GM23338 (cell line): ENCODE data around the gene CSPG4. TPM values are rescaled to one million over a fixed set of nuclear protein-coding genes. Genes with fewer than 3 reads are reported as not detected.

Experiments used
- ATAC-seq: fragments of 200-7000 bp; cut with Tn5 transposase; 3 replicates; pipeline ENCODE4 v1.9.1; 2020
- DNase-seq: peaks from one replicate; pipeline ENCODE4 v3.0.0-alpha.2; 2015; ENCODE audit warnings: low spot score
- H2AFZ ChIP-seq: fragments of 200-600 bp; sonication (generic); 2 replicates; pipeline ENCODE4 v1.8.0; 2016; ENCODE audit warnings: antibody characterized with exemption, mild to moderate bottlenecking, moderate library complexity
- H3F3A ChIP-seq: fragments of 200-600 bp; sonication (generic); replicated peaks from 2 replicates; pipeline ENCODE4 v1.8.0; 2017; ENCODE audit warnings: antibody characterized with exemption, mixed run types, low read depth
- H3K27ac ChIP-seq: fragments of 200-600 bp; sonication (generic); 2 replicates; pipeline ENCODE4 v1.6.1; 2016; ENCODE audit warnings: low read depth
- H3K27me3 ChIP-seq: fragments of 200-600 bp; sonication (generic); 2 replicates; pipeline ENCODE4 v1.8.0; 2016; ENCODE audit warnings: mild to moderate bottlenecking, mixed run types, moderate library complexity; ENCODE audit not compliant: insufficient read depth
- H3K36me3 ChIP-seq: fragments of 200-600 bp; sonication (generic); 2 replicates; pipeline ENCODE4 v1.8.0; 2016; ENCODE audit warnings: mild to moderate bottlenecking; ENCODE audit not compliant: insufficient read depth
- H3K4me1 ChIP-seq: fragments of 200-600 bp; sonication (generic); 2 replicates; pipeline ENCODE4 v1.8.0; 2016; ENCODE audit warnings: mild to moderate bottlenecking, moderate library complexity; ENCODE audit not compliant: insufficient read depth
- H3K4me2 ChIP-seq: fragments of 200-600 bp; sonication (generic); 2 replicates; pipeline ENCODE4 v1.7.1; 2017; ENCODE audit warnings: mixed run types
- H3K4me3 ChIP-seq: fragments of 200-600 bp; sonication (generic); 2 replicates; pipeline ENCODE4 v1.6.1; 2016; ENCODE audit warnings: mixed run types
- H3K79me2 ChIP-seq: fragments of 200-600 bp; sonication (generic); replicated peaks from 2 replicates; pipeline ENCODE4 v1.8.0; 2017; ENCODE audit warnings: mild to moderate bottlenecking; ENCODE audit not compliant: insufficient read depth
- H3K9me2 ChIP-seq: fragments of 200-600 bp; sonication (generic); 2 replicates; pipeline ENCODE4 v1.8.0; 2017; ENCODE audit not compliant: insufficient read depth
- H4K20me1 ChIP-seq: fragments of 200-600 bp; sonication (generic); replicated peaks from 2 replicates; pipeline ENCODE4 v1.8.0; 2017; ENCODE audit warnings: mild to moderate bottlenecking; ENCODE audit not compliant: insufficient read depth
- H3K27ac Mint-ChIP-seq: 2 replicates; pipeline ENCODE4 v1.8.0; 2020; ENCODE audit warnings: inconsistent platforms, mild to moderate bottlenecking, moderate library complexity, mixed read lengths
- H3K27me3 Mint-ChIP-seq: 3 replicates; pipeline ENCODE4 v1.8.0; 2022; ENCODE audit warnings: low read depth, mild to moderate bottlenecking, moderate library complexity, mixed read lengths, inconsistent platforms; ENCODE audit not compliant: insufficient read depth, poor library complexity
- H3K36me3 Mint-ChIP-seq: 3 replicates; pipeline ENCODE4 v1.8.0; 2021; ENCODE audit warnings: low read depth, mild to moderate bottlenecking, inconsistent platforms, moderate library complexity, mixed read lengths
- H3K4me1 Mint-ChIP-seq: 3 replicates; pipeline ENCODE4 v1.8.0; 2020; ENCODE audit warnings: mild to moderate bottlenecking, inconsistent platforms, mixed read lengths
- H3K4me3 Mint-ChIP-seq: 3 replicates; pipeline ENCODE4 v1.8.0; 2021; ENCODE audit warnings: moderate library complexity, mild to moderate bottlenecking, inconsistent platforms, mixed read lengths
- H3K9me3 Mint-ChIP-seq: 3 replicates; pipeline ENCODE4 v1.8.0; 2020; ENCODE audit warnings: moderate library complexity, mild to moderate bottlenecking, inconsistent platforms, mixed read lengths
- ETS1 ChIP-seq: IDR thresholded peaks from 2 replicates; pipeline ENCODE4 v1.6.1; 2016; ENCODE audit warnings: antibody characterized with exemption
- EZH2phosphoT487 ChIP-seq: fragments of 200-600 bp; sonication (generic); IDR thresholded peaks from one replicate; pipeline ENCODE4 v1.8.1; 2018; ENCODE audit warnings: antibody characterized with exemption; ENCODE audit not compliant: unreplicated experiment
- JUNB ChIP-seq: IDR thresholded peaks from one replicate; pipeline ENCODE4 v1.6.1; 2016; ENCODE audit warnings: antibody characterized with exemption; ENCODE audit not compliant: unreplicated experiment
- polyA plus RNA-seq: library from polyadenylated mRNA; unstranded; fragments of >200 nt; fragmentation: Nextera tagmentation; extraction: Ambion mirVana; gene quantifications from 2 replicates; pipeline ENCODE4 v1.2.1, GENCODE V29; 2016
- total RNA-seq: library from RNA; depleted of rRNA; stranded (reverse); fragments of >200 nt; shearing (Covaris generic); gene quantifications from 2 replicates; pipeline ENCODE4 v1.2.3, GENCODE V29; 2014
- TF ChIP-seq, protein P1 (sequence below): IDR thresholded peaks from one replicate; pipeline ENCODE4 v1.6.1; 2018; ENCODE audit warnings: antibody characterized with exemption; ENCODE audit not compliant: unreplicated experiment
- TF ChIP-seq, protein P2 (sequence below): fragments of 250-450 bp; sonication (Bioruptor Pico); IDR thresholded peaks from 2 replicates; pipeline ENCODE4 v1.5.0; 2020; ENCODE audit warnings: mild to moderate bottlenecking, moderate library complexity

The CSPG4 gene
- total and polyA plus RNA-seq, 2 experiments from 2014 or later: 0.27 to 4.0 TPM

DNA sequence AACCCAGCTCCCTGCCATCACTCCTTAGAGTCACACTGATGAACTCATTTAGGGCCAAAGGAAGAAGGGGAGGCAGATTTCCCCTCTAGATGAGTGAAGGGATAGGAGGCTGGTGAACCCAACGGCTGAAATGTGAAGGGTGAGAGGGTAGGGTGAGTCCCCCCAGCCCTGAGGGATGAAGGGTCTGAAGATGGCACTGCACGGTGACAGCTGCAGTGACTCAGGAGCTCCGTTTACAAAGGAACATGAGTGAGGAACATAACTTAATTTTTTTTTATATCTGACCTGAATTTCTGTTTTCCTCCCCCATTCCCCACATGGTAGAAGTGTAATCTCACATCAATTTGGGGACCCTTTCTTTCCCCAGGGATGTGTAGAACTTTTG is 50.9 kb downstream of the CSPG4 start:
- H3K4me3 Mint-ChIP-seq: no peak overlapping the region
- peaks cover 7% of the 10 kb centered on the region; the same call in 2 of the 3 replicates for H3K36me3 Mint-ChIP-seq
- ATAC-seq (no peak), DNase-seq (no peak)
- H3K27me3 Mint-ChIP-seq: peaks cover 5% of the 10 kb centered on the region
- H3F3A ChIP-seq: no peaks in the 10 kb centered on the region
- TF ChIP-seq, protein P1, sequence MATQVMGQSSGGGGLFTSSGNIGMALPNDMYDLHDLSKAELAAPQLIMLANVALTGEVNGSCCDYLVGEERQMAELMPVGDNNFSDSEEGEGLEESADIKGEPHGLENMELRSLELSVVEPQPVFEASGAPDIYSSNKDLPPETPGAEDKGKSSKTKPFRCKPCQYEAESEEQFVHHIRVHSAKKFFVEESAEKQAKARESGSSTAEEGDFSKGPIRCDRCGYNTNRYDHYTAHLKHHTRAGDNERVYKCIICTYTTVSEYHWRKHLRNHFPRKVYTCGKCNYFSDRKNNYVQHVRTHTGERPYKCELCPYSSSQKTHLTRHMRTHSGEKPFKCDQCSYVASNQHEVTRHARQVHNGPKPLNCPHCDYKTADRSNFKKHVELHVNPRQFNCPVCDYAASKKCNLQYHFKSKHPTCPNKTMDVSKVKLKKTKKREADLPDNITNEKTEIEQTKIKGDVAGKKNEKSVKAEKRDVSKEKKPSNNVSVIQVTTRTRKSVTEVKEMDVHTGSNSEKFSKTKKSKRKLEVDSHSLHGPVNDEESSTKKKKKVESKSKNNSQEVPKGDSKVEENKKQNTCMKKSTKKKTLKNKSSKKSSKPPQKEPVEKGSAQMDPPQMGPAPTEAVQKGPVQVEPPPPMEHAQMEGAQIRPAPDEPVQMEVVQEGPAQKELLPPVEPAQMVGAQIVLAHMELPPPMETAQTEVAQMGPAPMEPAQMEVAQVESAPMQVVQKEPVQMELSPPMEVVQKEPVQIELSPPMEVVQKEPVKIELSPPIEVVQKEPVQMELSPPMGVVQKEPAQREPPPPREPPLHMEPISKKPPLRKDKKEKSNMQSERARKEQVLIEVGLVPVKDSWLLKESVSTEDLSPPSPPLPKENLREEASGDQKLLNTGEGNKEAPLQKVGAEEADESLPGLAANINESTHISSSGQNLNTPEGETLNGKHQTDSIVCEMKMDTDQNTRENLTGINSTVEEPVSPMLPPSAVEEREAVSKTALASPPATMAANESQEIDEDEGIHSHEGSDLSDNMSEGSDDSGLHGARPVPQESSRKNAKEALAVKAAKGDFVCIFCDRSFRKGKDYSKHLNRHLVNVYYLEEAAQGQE: no peak
- TF ChIP-seq, protein P2, sequence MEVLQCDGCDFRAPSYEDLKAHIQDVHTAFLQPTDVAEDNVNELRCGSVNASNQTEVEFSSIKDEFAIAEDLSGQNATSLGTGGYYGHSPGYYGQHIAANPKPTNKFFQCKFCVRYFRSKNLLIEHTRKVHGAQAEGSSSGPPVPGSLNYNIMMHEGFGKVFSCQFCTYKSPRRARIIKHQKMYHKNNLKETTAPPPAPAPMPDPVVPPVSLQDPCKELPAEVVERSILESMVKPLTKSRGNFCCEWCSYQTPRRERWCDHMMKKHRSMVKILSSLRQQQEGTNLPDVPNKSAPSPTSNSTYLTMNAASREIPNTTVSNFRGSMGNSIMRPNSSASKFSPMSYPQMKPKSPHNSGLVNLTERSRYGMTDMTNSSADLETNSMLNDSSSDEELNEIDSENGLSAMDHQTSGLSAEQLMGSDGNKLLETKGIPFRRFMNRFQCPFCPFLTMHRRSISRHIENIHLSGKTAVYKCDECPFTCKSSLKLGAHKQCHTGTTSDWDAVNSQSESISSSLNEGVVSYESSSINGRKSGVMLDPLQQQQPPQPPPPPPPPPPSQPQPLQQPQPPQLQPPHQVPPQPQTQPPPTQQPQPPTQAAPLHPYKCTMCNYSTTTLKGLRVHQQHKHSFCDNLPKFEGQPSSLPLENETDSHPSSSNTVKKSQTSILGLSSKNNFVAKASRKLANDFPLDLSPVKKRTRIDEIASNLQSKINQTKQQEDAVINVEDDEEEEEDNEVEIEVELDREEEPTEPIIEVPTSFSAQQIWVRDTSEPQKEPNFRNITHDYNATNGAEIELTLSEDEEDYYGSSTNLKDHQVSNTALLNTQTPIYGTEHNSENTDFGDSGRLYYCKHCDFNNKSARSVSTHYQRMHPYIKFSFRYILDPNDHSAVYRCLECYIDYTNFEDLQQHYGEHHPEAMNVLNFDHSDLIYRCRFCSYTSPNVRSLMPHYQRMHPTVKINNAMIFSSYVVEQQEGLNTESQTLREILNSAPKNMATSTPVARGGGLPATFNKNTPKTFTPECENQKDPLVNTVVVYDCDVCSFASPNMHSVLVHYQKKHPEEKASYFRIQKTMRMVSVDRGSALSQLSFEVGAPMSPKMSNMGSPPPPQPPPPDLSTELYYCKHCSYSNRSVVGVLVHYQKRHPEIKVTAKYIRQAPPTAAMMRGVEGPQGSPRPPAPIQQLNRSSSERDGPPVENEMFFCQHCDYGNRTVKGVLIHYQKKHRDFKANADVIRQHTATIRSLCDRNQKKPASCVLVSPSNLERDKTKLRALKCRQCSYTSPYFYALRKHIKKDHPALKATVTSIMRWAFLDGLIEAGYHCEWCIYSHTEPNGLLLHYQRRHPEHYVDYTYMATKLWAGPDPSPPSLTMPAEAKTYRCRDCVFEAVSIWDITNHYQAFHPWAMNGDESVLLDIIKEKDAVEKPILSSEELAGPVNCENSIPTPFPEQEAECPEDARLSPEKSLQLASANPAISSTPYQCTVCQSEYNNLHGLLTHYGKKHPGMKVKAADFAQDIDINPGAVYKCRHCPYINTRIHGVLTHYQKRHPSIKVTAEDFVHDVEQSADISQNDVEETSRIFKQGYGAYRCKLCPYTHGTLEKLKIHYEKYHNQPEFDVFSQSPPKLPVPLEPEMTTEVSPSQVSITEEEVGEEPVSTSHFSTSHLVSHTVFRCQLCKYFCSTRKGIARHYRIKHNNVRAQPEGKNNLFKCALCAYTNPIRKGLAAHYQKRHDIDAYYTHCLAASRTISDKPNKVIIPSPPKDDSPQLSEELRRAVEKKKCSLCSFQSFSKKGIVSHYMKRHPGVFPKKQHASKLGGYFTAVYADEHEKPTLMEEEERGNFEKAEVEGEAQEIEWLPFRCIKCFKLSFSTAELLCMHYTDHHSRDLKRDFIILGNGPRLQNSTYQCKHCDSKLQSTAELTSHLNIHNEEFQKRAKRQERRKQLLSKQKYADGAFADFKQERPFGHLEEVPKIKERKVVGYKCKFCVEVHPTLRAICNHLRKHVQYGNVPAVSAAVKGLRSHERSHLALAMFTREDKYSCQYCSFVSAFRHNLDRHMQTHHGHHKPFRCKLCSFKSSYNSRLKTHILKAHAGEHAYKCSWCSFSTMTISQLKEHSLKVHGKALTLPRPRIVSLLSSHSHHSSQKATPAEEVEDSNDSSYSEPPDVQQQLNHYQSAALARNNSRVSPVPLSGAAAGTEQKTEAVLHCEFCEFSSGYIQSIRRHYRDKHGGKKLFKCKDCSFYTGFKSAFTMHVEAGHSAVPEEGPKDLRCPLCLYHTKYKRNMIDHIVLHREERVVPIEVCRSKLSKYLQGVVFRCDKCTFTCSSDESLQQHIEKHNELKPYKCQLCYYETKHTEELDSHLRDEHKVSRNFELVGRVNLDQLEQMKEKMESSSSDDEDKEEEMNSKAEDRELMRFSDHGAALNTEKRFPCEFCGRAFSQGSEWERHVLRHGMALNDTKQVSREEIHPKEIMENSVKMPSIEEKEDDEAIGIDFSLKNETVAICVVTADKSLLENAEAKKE (CRISPR knock-in tag): no peak
- TF ChIP-seq ETS1 (no peak), EZH2phosphoT487 (no peak), JUNB (no peak)
- no peaks in the 10 kb centered on the region for H3K79me2 ChIP-seq
- H3K27ac ChIP-seq: no peak overlapping the region
- peaks cover 11% of the 10 kb centered on the region for H3K4me1 Mint-ChIP-seq
- no peaks in the 10 kb centered on the region; the same call in 1 of the 2 replicates for H3K4me1 ChIP-seq
- H3K9me2 ChIP-seq: no peaks in the 10 kb centered on the region
- H3K27me3 ChIP-seq: no peaks in the 10 kb centered on the region
- H3K4me2 ChIP-seq: no peak overlapping the region
- no peak overlapping the region for H3K4me3 ChIP-seq
- H3K9me3 Mint-ChIP-seq: no peaks in the 10 kb centered on the region; the same call in 2 of the 3 replicates
- no peaks in the 10 kb centered on the region for H3K36me3 ChIP-seq
- H2AFZ ChIP-seq: no peak overlapping the region
- H4K20me1 ChIP-seq: peaks cover 10% of the 10 kb centered on the region
- peak overlapping the region; percentile 59; the same call in 1 of the 2 replicates for H3K27ac Mint-ChIP-seq
